SK-N-SH (cell line): Measurements from ENCODE around the gene CELSR2.

Experiments
- CTCF ChIP-seq: fragments of 200-600 bp; sonication (generic); IDR thresholded peaks from 2 replicates; pipeline ENCODE4 v1.6.1; 2017; ENCODE audit warnings: antibody characterized with exemption, mild to moderate bottlenecking, moderate library complexity
- EZH2phosphoT487 ChIP-seq: fragments of 200-600 bp; sonication (generic); IDR thresholded peaks from 2 replicates; pipeline ENCODE4 v1.6.1; 2017; ENCODE audit warnings: low read depth, mixed run types, mild to moderate bottlenecking, antibody characterized with exemption, moderate library complexity, borderline replicate concordance
- GABPA ChIP-seq: IDR thresholded peaks from 2 replicates; pipeline ENCODE4 v1.4.0; 2012; ENCODE audit warnings: low read depth, mild to moderate bottlenecking
- GATA2 ChIP-seq: sonication (generic); formaldehyde crosslinking; IDR thresholded peaks from 2 replicates; pipeline ENCODE4 v1.5.0; 2020; ENCODE audit warnings: mild to moderate bottlenecking, missing genetic modification reagents
- RXRA ChIP-seq: IDR thresholded peaks from 2 replicates; pipeline ENCODE4 v1.4.0; 2012; ENCODE audit warnings: low read depth, mild to moderate bottlenecking, borderline replicate concordance
- SIN3A ChIP-seq: IDR thresholded peaks from 2 replicates; pipeline ENCODE4 v1.6.1; 2012; ENCODE audit warnings: low read depth, mild to moderate bottlenecking, low read length, moderate library complexity, borderline replicate concordance
- SMC3 ChIP-seq: IDR thresholded peaks from 2 replicates; pipeline ENCODE4 v1.6.1; 2012; ENCODE audit warnings: low read depth, low read length, improper control_type of control experiment
- TAF1 ChIP-seq: IDR thresholded peaks from 2 replicates; pipeline ENCODE4 v1.6.1; 2012; ENCODE audit warnings: low read depth, mild to moderate bottlenecking, low read length, moderate library complexity, borderline replicate concordance
- TCF12 ChIP-seq: IDR thresholded peaks from 2 replicates; pipeline ENCODE4 v1.4.0; 2012
- TF ChIP-seq, protein P1 (sequence below): IDR thresholded peaks from 2 replicates; pipeline ENCODE4 v1.6.1; 2012; ENCODE audit warnings: mild to moderate bottlenecking, low read depth, low read length, moderate library complexity

- TF ChIP-seq, protein P1, sequence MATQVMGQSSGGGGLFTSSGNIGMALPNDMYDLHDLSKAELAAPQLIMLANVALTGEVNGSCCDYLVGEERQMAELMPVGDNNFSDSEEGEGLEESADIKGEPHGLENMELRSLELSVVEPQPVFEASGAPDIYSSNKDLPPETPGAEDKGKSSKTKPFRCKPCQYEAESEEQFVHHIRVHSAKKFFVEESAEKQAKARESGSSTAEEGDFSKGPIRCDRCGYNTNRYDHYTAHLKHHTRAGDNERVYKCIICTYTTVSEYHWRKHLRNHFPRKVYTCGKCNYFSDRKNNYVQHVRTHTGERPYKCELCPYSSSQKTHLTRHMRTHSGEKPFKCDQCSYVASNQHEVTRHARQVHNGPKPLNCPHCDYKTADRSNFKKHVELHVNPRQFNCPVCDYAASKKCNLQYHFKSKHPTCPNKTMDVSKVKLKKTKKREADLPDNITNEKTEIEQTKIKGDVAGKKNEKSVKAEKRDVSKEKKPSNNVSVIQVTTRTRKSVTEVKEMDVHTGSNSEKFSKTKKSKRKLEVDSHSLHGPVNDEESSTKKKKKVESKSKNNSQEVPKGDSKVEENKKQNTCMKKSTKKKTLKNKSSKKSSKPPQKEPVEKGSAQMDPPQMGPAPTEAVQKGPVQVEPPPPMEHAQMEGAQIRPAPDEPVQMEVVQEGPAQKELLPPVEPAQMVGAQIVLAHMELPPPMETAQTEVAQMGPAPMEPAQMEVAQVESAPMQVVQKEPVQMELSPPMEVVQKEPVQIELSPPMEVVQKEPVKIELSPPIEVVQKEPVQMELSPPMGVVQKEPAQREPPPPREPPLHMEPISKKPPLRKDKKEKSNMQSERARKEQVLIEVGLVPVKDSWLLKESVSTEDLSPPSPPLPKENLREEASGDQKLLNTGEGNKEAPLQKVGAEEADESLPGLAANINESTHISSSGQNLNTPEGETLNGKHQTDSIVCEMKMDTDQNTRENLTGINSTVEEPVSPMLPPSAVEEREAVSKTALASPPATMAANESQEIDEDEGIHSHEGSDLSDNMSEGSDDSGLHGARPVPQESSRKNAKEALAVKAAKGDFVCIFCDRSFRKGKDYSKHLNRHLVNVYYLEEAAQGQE = no peak
- TF ChIP-seq TCF12 = no peak
- no peak for TF ChIP-seq EZH2phosphoT487
- no peak for TF ChIP-seq CTCF
- no peak for TF ChIP-seq GABPA
- TF ChIP-seq RXRA = no peak
- TF ChIP-seq SIN3A = no peak
- no peak for TF ChIP-seq TAF1
- no peak for TF ChIP-seq GATA2
- TF ChIP-seq SMC3 = no peak
Observed at GRCh38 chr1:109256085-109256484, 6.7 kb downstream of the CELSR2 start.
